GM12875 (cell line): ENCODE results near the gene AGBL5.
A peak's percentile ranks its signal among the peaks of the same experiment; 100 is the strongest.

Experiments used
- H3K4me3 ChIP-seq: one replicate; pipeline ENCODE4 v1.5.1; 2011; ENCODE audit warnings: low read depth, low read length, control low read depth
- CTCF ChIP-seq: IDR thresholded peaks from 2 replicates; pipeline ENCODE4 v1.5.1; 2011; ENCODE audit warnings: low read depth, mild to moderate bottlenecking, control low read depth, inconsistent platforms, low read length, moderate library complexity, borderline replicate concordance; ENCODE audit not compliant: insufficient read depth

Gene AGBL5

GRCh38 chr2:27050996-27051901, at the start of gene AGBL5:
TSS of gene AGBL5 (plus strand) at chr2:27051668. CDS start at chr2:27052959, 1,291 bp downstream.
- peak within 1 kb of the TSS; percentile 65 for H3K4me3 ChIP-seq
- no peak for TF ChIP-seq CTCF

GRCh38 chr2:27001950-27002349, 49.5 kb upstream of the AGBL5 start:
- TF ChIP-seq CTCF, result no peak
- no peak overlapping the region for H3K4me3 ChIP-seq

- TF ChIP-seq CTCF, result no peak
- H3K4me3 ChIP-seq, result no peak overlapping the region
Measured at GRCh38 chr2:27003007-27003406, 48.5 kb upstream of the AGBL5 start.

- H3K4me3 ChIP-seq, result no peak overlapping the region
- TF ChIP-seq CTCF, result no peak
Measured at GRCh38 chr2:27003857-27004256, 47.6 kb upstream of the AGBL5 start.

- no peak overlapping the region for H3K4me3 ChIP-seq
- no peak for TF ChIP-seq CTCF
Measured at GRCh38 chr2:27006602-27007415, 44.7 kb upstream of the AGBL5 start.

GRCh38 chr2:27007416-27008374, 43.8 kb upstream of the AGBL5 start:
- TF ChIP-seq CTCF, result no peak
- H3K4me3 ChIP-seq, result no peak overlapping the region
